Testis (tissue), 3 donors: ENCODE data around the gene GCLM. TPM values are rescaled to one million over a fixed set of nuclear protein-coding genes. Genes with fewer than 3 reads are reported as not detected.
"Not testable (repeated sequence)": the region's sequence is repeated elsewhere in the genome, so short reads cannot be mapped to it uniquely, and the experiment has no call there.

ENCODE experiments used
- DNase-seq: peaks from one replicate; pipeline ENCODE4 v3.0.0-alpha.2; 2019
- H3K27ac ChIP-seq, 2 donors: fragments of 200-600 bp; sonication (generic); one replicate each; pipeline ENCODE4 v1.5.1; 2019
- H3K27me3 ChIP-seq: fragments of 200-600 bp; sonication (generic); one replicate; pipeline ENCODE4 v1.5.1; 2019
- H3K36me3 ChIP-seq: fragments of 200-600 bp; sonication (generic); one replicate; pipeline ENCODE4 v1.5.1; 2017; ENCODE audit warnings: low read depth; ENCODE audit errors: missing control alignments
- H3K4me1 ChIP-seq: fragments of 200-600 bp; sonication (generic); one replicate; pipeline ENCODE4 v1.5.1; 2019
- H3K4me3 ChIP-seq, 2 donors: fragments of 200-600 bp; sonication (generic); one replicate each; pipeline ENCODE4 v1.5.1; 2017 to 2019
- H3K9me3 ChIP-seq: fragments of 200-600 bp; sonication (generic); one replicate; pipeline ENCODE4 v1.5.1; 2017
- POLR2A ChIP-seq: fragments of 450-650 bp; IDR thresholded peaks from one replicate; pipeline ENCODE4 v1.6.1; 2017; ENCODE audit warnings: antibody characterized with exemption, mild to moderate bottlenecking, moderate library complexity
- WGBS, 2 donors: methylation state at CpG; one replicate each; pipeline ENCODE4 v1.1.5; 2018; 5-methylcytosine and 5-hydroxymethylcytosine counted together
- intact Hi-C: fragments of 100-400 bp; cut with DNase I; formaldehyde crosslinking; loops from one replicate; pipeline ENCODE4 v1.15.1; 2023; ENCODE audit warnings: low total_unique reads
- polyA plus RNA-seq: library from polyadenylated mRNA; stranded (reverse); fragments of 350-450 nt; fragmentation: Illumina TruSeq; extraction: RNeasy Lipid Tissue Mini Kit (QIAGEN cat#74804); gene quantifications from one replicate; pipeline ENCODE4 v1.2.3, GENCODE V29; 2014; ENCODE audit warnings: low read depth, low replicate concordance; ENCODE audit not compliant: insufficient read depth
- total RNA-seq, 2 donors: library from RNA; depleted of rRNA; stranded (reverse); fragments of >200 nt; gene quantifications; one replicate each; pipeline ENCODE4 v1.2.3, GENCODE V29; 2016
- TF ChIP-seq, protein P1 (sequence below), 3 experiments: fragments of 450-650 bp in 2 of 3; fragments of 200-600 bp in 1 of 3; sonication (generic) in 1 of 3; IDR thresholded peaks; one replicate each; pipeline ENCODE4 v1.5.1; 2016 to 2019; ENCODE audit warnings: antibody characterized with exemption in 3 of 3, mild to moderate bottlenecking in 2 of 3, moderate library complexity in 1 of 3

Gene GCLM
- total and polyA plus RNA-seq, 3 donors from 2014 or later, result 4.9 to 11.8 (median 5.2) TPM

DNA sequence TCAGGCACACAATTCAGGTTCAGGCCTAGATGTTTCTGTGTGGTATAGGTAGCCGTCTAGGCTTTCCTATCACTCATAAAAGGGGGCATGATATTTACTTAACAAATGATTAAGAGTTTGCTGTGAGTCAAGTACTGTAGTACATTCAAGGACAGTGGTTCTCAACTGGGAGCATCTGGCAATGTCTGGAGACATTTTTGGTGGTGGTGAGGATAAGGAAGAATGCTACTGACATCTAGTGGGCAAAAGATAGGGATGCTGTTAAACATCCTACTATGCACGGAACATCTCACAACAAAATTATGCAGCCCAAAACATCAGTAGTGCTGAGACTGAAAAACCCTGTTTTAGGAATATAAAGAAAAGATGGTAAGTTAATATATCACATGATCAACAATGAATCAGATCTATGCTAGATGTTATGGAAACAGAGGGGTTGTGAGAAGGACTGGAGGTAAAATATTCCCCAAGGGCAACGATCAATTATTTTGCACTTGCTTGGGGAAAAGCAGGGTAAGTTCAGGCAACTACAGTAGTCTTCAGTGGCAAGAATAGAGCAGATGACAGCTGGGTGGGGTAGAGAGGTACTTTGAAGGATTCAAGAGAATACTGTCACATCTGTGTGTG is 35.1 kb downstream of the GCLM start:
- DNase-seq, result no peak
- Histone ChIP-seq H3K27ac (no peak overlapping the region), H3K9me3 (no peaks in the 10 kb centered on the region), H3K4me1 (peaks cover 11% of the 10 kb centered on the region), H3K4me3 (no peak overlapping the region), H3K36me3 (no peaks in the 10 kb centered on the region), H3K27me3 (no peaks in the 10 kb centered on the region)
- 50 to 70% methylated on average over 3 of the region's 3 CpGs for WGBS, 2 donors
- intact Hi-C loops, result no loop called here
- TF ChIP-seq POLR2A, result no peak
- TF ChIP-seq, protein P1, sequence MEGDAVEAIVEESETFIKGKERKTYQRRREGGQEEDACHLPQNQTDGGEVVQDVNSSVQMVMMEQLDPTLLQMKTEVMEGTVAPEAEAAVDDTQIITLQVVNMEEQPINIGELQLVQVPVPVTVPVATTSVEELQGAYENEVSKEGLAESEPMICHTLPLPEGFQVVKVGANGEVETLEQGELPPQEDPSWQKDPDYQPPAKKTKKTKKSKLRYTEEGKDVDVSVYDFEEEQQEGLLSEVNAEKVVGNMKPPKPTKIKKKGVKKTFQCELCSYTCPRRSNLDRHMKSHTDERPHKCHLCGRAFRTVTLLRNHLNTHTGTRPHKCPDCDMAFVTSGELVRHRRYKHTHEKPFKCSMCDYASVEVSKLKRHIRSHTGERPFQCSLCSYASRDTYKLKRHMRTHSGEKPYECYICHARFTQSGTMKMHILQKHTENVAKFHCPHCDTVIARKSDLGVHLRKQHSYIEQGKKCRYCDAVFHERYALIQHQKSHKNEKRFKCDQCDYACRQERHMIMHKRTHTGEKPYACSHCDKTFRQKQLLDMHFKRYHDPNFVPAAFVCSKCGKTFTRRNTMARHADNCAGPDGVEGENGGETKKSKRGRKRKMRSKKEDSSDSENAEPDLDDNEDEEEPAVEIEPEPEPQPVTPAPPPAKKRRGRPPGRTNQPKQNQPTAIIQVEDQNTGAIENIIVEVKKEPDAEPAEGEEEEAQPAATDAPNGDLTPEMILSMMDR (IDR thresholded peaks at IDR 0.05), result peak in 2 of 3 experiments; percentile 23 to 49

DNA sequence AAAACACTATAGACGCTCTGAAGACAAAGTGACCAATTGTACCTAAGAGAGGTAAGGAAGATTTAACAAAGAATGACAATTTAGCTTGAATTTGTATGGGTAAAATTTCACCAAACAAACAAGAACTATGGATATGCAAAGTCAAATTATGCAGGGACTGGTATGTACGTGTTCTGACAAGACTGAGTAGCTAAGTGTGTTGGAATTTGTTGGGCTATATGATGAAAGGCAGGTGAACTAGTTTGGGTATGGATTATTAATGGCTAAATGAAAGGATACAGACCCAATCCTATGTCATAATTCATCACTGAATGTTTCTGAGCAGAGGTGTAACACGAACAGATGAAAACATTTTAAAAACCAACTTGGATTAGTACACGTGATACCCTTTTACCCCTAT is 37.9 kb downstream of the GCLM start:
- H3K4me1 ChIP-seq, result no peaks in the 10 kb centered on the region
- no peak for TF ChIP-seq POLR2A
- TF ChIP-seq, protein P1 (IDR thresholded peaks at IDR 0.05), result no peak
- H3K27ac ChIP-seq, result no peak overlapping the region
- H3K36me3 ChIP-seq, result no peaks in the 10 kb centered on the region
- intact Hi-C loops, result no loop called here
- H3K27me3 ChIP-seq, result no peaks in the 10 kb centered on the region
- WGBS, 2 donors, result 68% methylated on average over 4 of the region's 4 CpGs
- no peak overlapping the region for H3K4me3 ChIP-seq
- no peaks in the 10 kb centered on the region for H3K9me3 ChIP-seq
- no peak for DNase-seq

DNA sequence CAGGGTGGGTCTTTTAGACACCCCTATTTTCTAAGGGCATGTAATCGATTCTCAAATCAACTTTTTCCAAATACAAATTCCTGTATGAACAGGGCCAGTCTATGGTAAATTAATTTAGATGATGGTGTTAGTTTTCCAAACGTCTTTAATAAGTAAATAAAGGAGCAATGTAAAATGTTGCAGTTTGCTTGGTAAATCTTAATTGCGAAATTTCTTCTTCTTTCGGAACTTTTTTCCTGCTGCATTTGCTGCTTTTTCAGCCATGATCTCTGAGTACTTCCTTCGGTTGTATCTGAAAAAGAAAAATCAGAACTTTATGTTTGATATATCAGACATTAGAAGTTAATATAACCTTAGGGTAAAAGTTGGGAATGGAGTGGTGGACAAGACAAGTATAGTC is 39.6 kb downstream of the GCLM start:
- H3K27ac ChIP-seq, result no peak overlapping the region
- H3K4me3 ChIP-seq, result no peak overlapping the region
- no peaks in the 10 kb centered on the region for H3K4me1 ChIP-seq
- 90 to 92% methylated on average over 5 of the region's 5 CpGs for WGBS, 2 donors
- TF ChIP-seq, protein P1 (IDR thresholded peaks at IDR 0.05), result no peak
- no peak for TF ChIP-seq POLR2A
- H3K9me3 ChIP-seq, result no peaks in the 10 kb centered on the region
- no peaks in the 10 kb centered on the region for H3K36me3 ChIP-seq
- DNase-seq, result no peak
- intact Hi-C loops, result no loop called here
- no peaks in the 10 kb centered on the region for H3K27me3 ChIP-seq

DNA sequence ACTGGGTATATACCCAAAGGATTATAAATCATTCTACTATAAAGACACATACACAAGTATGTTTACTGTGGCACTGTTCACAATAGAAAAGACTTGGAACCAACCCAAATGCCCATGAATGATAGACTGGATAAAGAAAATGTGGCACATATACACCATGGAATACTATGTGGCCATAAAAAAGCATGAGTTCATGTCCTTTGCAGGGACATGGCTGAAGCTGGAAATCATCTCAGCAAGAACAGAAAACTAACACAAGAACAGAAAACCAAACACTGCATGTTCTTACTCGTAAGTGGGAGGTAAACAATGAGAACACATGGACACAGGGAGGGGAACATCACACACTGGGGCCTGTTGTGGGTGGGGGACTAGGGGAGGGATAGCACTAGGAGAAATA is 40.7 kb downstream of the GCLM start:
- H3K36me3 ChIP-seq, H3K27me3 ChIP-seq, H3K27ac ChIP-seq, H3K4me3 ChIP-seq, H3K9me3 ChIP-seq, H3K4me1 ChIP-seq, DNase-seq, intact Hi-C loops: not testable (repeated sequence)
- 66 to 86% methylated on average over 1 of the region's 1 CpG for WGBS, 2 donors

DNA sequence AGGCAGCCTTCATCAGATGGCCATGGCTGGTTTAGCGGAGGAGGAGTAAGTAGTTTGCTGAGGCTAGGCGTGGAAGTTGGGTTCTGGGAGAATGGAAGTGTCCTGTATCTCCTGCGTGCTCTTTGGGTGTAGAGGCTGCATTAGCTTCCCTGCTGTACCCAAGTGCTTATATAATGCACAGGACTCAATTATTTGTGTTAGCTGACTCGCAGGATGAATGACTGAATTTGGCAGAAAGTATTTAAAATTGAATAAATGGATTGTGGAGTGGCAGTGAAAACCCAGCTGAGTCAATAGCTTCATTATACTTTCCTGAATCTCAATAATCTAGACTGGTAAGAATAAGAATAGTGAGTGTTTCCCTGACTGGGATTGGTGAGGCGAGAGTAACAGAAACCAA is 44.0 kb downstream of the GCLM start:
- 90 to 91% methylated on average over 5 of the region's 5 CpGs for WGBS, 2 donors
- TF ChIP-seq, protein P1 (IDR thresholded peaks at IDR 0.05), result no peak
- TF ChIP-seq POLR2A, result no peak
- Histone ChIP-seq H3K27me3 (no peaks in the 10 kb centered on the region), H3K9me3 (no peaks in the 10 kb centered on the region), H3K4me3 (no peak overlapping the region), H3K4me1 (no peaks in the 10 kb centered on the region), H3K27ac (no peak overlapping the region), H3K36me3 (no peaks in the 10 kb centered on the region)
- intact Hi-C loops, result no loop called here
- DNase-seq, result no peak
